ENCODE results near the gene GRIA3.

DNA sequence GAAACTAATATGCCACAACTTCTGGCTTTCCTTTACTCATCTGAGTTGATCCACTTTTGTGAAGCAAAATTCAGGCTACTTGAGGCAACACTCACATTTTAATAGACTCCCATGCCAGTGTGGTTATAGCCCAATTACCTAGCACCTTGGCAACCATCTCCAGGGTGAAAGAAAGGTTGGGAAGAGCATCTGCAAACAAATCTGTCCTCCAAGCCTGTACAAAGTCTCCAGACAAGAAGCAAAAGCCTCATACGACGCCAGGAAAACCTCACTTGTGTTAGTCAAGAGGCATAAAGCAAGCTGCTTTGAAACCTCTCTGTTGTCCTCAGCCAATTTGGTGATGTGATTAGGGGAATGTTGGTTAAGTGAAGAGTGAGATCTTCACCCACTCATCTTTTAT lies 302.2 kb downstream of the GRIA3 start:
- TF ChIP-seq YY1 (IDR thresholded peaks at IDR 0.05; ENCODE audit: insufficient read depth, insufficient read length) = no peak
- no peak for TF ChIP-seq ZNF274 (IDR thresholded peaks at IDR 0.05; ENCODE audit: low read depth, low read length)
- no peak for TF ChIP-seq SUZ12 (IDR thresholded peaks at IDR 0.05; ENCODE audit: extremely low read depth, insufficient read depth, insufficient read length)

All from NT2/D1 (cell line).